Esophagus squamous epithelium (tissue), 5 donors: Measurements from ENCODE around the gene DAB2. TPM values are rescaled to one million over a fixed set of nuclear protein-coding genes. Genes with fewer than 3 reads are reported as not detected.

Experiments
- DNase-seq: peaks from one replicate; lab custom pipeline; 2025; lab: John Stamatoyannopoulos, UW
- H3K27ac ChIP-seq, 4 donors: fragments of 200-600 bp; sonication (generic); one replicate each; pipeline ENCODE4 v1.5.1; 2016 to 2019; ENCODE audit warnings: mild to moderate bottlenecking in 1 of 4
- H3K27me3 ChIP-seq, 4 donors: fragments of 200-600 bp; sonication (generic); 1 replicate in 3 of 4; 2 replicates in 1 of 4; pipeline versions ENCODE4 v1.5.1 to v1.6.0; 2017 to 2021; ENCODE audit warnings: antibody characterized with exemption in 1 of 4
- H3K36me3 ChIP-seq, 3 donors: fragments of 200-600 bp; sonication (generic); one replicate each; pipeline ENCODE4 v1.5.1; 2016 to 2019
- H3K4me1 ChIP-seq, 3 donors: fragments of 200-600 bp; sonication (generic); one replicate each; pipeline ENCODE4 v1.5.1; 2017 to 2019
- H3K4me3 ChIP-seq, 4 donors: fragments of 200-600 bp; sonication (generic); 1 replicate in 3 of 4; 2 replicates in 1 of 4; pipeline ENCODE4 v1.5.1; 2016 to 2019; ENCODE audit warnings: mild to moderate bottlenecking in 2 of 4, moderate library complexity in 1 of 4
- H3K9me3 ChIP-seq, 3 donors: fragments of 200-600 bp; sonication (generic); one replicate each; pipeline ENCODE4 v1.5.1; 2016 to 2019
- CTCF ChIP-seq, 6 experiments: fragments of 450-650 bp in 4 of 6; fragments of 200-600 bp in 2 of 6; sonication (generic) in 2 of 6; IDR thresholded peaks; one replicate each; pipeline ENCODE4 v1.5.1; 2016 to 2019; ENCODE audit warnings: antibody characterized with exemption in 6 of 6, mild to moderate bottlenecking in 4 of 6, moderate library complexity in 4 of 6
- POLR2A ChIP-seq, 4 donors: fragments of 450-650 bp; IDR thresholded peaks; one replicate each; pipeline ENCODE4 v1.6.1; 2017; ENCODE audit warnings: antibody characterized with exemption in 4 of 4, mild to moderate bottlenecking in 4 of 4, moderate library complexity in 3 of 4
- WGBS, 2 donors: methylation state at CpG; one replicate each; pipeline ENCODE4 v1.1.5; 2018; 5-methylcytosine and 5-hydroxymethylcytosine counted together
- intact Hi-C: fragments of 100-400 bp; cut with DNase I; formaldehyde crosslinking; loops from one replicate; pipeline ENCODE4 v1.15.0; 2022
- total RNA-seq, 4 donors: library from RNA; depleted of rRNA; stranded (reverse); fragments of >200 nt; gene quantifications; one replicate each; pipeline ENCODE4 v1.1.0, GENCODE V29; 2016
- donor health status: DM: yes; HTN: yes; CAD: no.

DAB2 gene
- total RNA-seq, 4 donors from 2014 or later, result 0.95 to 35.1 (median 11.8) TPM

- intact Hi-C loops, result loop anchor here (5.0 kb wide), 1 partner anchor 171 kb away; no protein-coding TSS in a partner anchor
- DNase-seq, result no peak
- H3K27ac ChIP-seq, result no peak overlapping the region
- H3K36me3 ChIP-seq, result peaks cover 0 to 50% (median 0%) of the 10 kb centered on the region in 3 donors
- H3K27me3 ChIP-seq, result no peaks in the 10 kb centered on the region
- TF ChIP-seq CTCF (IDR thresholded peaks at IDR 0.05) (peak in 5 of 6 experiments; percentile 54 to 77 (median 60)), POLR2A (IDR thresholded peaks at IDR 0.05) (no peak)
- 30 to 54% methylated on average over 3 of the region's 3 CpGs for WGBS, 2 donors
- no peak overlapping the region for H3K4me3 ChIP-seq
- no peaks in the 10 kb centered on the region for H3K4me1 ChIP-seq
- H3K9me3 ChIP-seq, result no peaks in the 10 kb centered on the region
Observed at GRCh38 chr5:39376293-39376714, 48.5 kb downstream of the DAB2 start.

- Histone ChIP-seq H3K9me3 (no peaks in the 10 kb centered on the region), H3K4me1 (no peaks in the 10 kb centered on the region), H3K27ac (no peak overlapping the region), H3K36me3 (peaks cover 0 to 55% (median 0%) of the 10 kb centered on the region in 3 donors), H3K27me3 (no peaks in the 10 kb centered on the region), H3K4me3 (no peak overlapping the region)
- intact Hi-C loops, result no loop called here
- TF ChIP-seq CTCF (IDR thresholded peaks at IDR 0.05) (no peak), POLR2A (IDR thresholded peaks at IDR 0.05) (no peak)
- 82 to 93% methylated on average over 2 of the region's 2 CpGs for WGBS, 2 donors
- DNase-seq, result no peak
Observed at GRCh38 chr5:39373791-39374190, 51.0 kb downstream of the DAB2 start.

GRCh38 chr5:39371367-39371635 is 53.5 kb downstream of the DAB2 start:
- WGBS, 2 donors, result 79% methylated on average over 3 of the region's 3 CpGs
- intact Hi-C loops, result no loop called here
- Histone ChIP-seq H3K27ac (no peak overlapping the region), H3K9me3 (no peaks in the 10 kb centered on the region), H3K4me1 (no peaks in the 10 kb centered on the region), H3K36me3 (peaks cover 0 to 45% (median 0%) of the 10 kb centered on the region in 3 donors), H3K27me3 (no peaks in the 10 kb centered on the region), H3K4me3 (no peak overlapping the region)
- DNase-seq, result no peak
- no peak for TF ChIP-seq POLR2A (IDR thresholded peaks at IDR 0.05)

GRCh38 chr5:39370555-39371366 is 54.0 kb downstream of the DAB2 start:
- no peak overlapping the region for H3K27ac ChIP-seq

GRCh38 chr5:39369123-39369815 is 55.5 kb downstream of the DAB2 start:
- no peaks in the 10 kb centered on the region for H3K27me3 ChIP-seq
- no peak for DNase-seq
- 81% methylated on average over 5 of the region's 5 CpGs for WGBS, 2 donors

More at GRCh38 chr5:39370555-39371366, 54.0 kb downstream of the DAB2 start:
- WGBS, 2 donors, result 53 to 62% methylated on average over 9 to 10 of the region's 10 CpGs
- no peak for TF ChIP-seq POLR2A (IDR thresholded peaks at IDR 0.05)
- no peak for TF ChIP-seq CTCF (IDR thresholded peaks at IDR 0.05)
- Histone ChIP-seq H3K36me3 (peaks cover 0 to 42% (median 0%) of the 10 kb centered on the region in 3 donors), H3K4me1 (no peaks in the 10 kb centered on the region), H3K27me3 (no peaks in the 10 kb centered on the region), H3K9me3 (no peaks in the 10 kb centered on the region), H3K4me3 (no peak overlapping the region)
- DNase-seq, result no peak
- intact Hi-C loops, result no loop called here

More at GRCh38 chr5:39369123-39369815, 55.5 kb downstream of the DAB2 start:
- TF ChIP-seq POLR2A (IDR thresholded peaks at IDR 0.05) (no peak), CTCF (IDR thresholded peaks at IDR 0.05) (no peak)
- H3K27ac ChIP-seq, result no peak overlapping the region
- intact Hi-C loops, result no loop called here
- peaks cover 0 to 27% (median 0%) of the 10 kb centered on the region in 3 donors for H3K36me3 ChIP-seq
- H3K4me1 ChIP-seq, result no peaks in the 10 kb centered on the region
- no peaks in the 10 kb centered on the region for H3K9me3 ChIP-seq
- H3K4me3 ChIP-seq, result no peak overlapping the region
